Measurements from ENCODE around the gene EPB41L3.

The EPB41L3 gene

GRCh38 chr18:5456577-5457461, 87.0 kb downstream of the EPB41L3 start:
- DNase-seq (ENCODE audit: low read depth in 2 of 2, low spot score in 1 of 2) = no peak

GRCh38 chr18:5455674-5456073, 88.1 kb downstream of the EPB41L3 start:
- no peak for DNase-seq (ENCODE audit: low read depth in 2 of 2, low spot score in 1 of 2)

DNA sequence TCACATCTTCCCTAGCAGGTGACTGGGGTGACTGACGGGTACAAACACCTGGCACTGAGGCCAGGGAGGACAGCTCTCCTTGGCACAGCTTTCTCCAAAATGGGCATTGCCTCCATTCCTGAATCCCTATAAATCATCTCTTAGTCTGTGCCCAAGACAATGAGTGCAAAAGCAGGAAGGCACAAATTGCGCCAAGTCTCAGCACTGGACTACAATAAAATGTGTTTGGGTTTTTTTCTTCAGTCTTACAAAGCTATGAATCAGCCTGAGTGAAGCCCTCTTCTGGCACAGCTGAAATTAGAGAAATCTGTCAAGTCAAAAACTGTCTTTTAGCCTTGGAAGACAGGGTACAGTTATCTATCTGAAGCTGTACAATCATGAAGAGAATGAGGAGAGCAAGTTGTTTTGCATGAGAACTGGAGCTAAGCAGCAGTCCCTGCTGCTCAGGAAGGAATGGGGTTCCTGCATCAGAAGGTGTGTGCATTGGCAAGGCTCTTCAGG, 90.8 kb downstream of the EPB41L3 start:
- no peak for DNase-seq (ENCODE audit: low read depth in 2 of 2, low spot score in 1 of 2)

DNA sequence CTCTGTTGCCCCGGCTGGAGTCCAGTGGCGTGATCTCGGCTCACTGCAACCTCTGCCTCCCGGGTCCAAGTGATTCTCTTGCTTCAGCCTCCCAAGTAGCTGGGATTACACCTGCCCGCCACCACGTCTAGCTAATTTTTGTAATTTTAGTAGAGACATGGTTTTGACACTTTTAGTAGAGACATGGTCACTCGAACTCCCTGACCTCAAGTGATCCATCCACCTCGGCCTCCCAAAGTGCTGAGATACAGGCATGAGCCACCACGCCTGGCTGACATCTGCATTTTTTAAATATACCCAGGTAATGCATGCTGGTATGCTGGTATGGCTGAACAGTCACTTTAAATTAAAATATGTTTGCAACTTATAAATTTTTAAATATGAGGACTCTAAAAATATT, 91.9 kb downstream of the EPB41L3 start:
- no peak for DNase-seq (ENCODE audit: low read depth in 2 of 2, low spot score in 1 of 2)

- DNase-seq (ENCODE audit: low read depth in 2 of 2, low spot score in 1 of 2) = no peak
These were observed 92.6 kb downstream of the EPB41L3 start for GRCh38 chr18:5451150-5451549.

DNA sequence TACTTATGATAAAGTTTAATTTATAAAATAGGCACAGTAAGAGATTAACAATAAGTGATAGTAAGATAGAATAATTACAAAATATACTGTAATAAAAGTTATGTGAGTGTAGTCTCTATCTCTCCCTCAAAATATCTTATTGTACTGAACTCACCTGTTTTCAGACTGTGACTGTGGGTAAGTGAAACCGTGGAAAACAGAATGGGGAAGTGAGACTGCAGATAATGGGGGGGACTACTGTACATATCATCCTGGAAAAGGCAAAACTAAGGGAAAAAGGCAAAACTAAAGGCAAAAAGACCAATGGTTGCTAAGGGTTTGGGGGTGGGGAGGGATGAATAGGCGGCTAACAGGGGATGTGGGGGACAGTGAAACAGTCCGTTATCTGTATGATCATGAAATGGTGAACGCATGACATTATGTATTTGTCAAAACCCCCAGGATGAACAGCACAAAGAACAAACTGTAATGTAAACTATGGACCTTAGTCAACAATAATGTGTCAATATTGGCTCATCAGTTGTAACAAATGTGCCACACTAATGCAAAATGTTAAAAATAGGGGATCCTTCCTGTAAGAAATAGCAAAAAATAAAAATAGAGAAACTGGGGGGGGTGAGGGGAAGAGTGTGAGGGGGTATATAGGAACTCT, 93.8 kb downstream of the EPB41L3 start:
- no peak for DNase-seq (ENCODE audit: low read depth in 2 of 2, low spot score in 1 of 2)

DNA sequence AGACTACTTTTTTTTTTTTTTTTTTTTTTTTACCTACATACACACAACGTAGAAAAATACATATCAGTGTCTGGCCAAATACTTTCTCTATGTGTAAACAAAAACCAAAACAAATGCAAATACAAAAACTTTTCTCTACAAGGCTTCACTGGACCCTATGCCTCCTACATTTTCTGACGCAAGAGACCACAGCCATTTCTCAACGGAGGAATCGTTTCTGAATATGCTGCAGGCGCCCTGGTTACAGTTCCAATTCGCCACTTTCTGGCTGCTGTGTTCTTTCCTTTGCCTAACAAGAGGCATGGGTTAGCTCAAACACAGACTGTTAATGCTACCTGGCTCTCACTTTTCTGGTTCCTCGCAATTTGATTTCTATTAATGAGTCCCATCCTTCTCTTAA, 96.4 kb downstream of the EPB41L3 start:
- DNase-seq (ENCODE audit: low read depth in 2 of 2, low spot score in 1 of 2) = no peak

DNA sequence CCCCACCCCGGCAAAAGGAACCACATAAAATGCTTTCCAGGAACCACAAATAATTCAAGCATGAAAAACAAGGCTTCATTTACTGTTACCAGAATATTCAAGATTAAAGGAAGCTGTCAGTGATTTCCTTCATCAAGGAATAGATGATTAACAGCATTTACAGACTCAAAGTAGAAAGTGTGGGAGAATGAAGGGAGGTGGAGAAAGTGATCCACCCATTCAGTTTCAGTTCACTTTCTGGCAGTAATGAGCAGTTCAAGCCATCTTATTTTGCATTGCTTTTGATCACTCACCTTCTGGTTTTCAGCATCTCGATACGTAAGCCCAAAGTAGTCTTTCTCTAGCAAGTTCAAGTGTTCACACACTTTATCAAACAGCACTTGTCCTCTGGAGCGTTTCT, 99.0 kb downstream of the EPB41L3 start:
- no peak for DNase-seq (ENCODE audit: low read depth in 2 of 2, low spot score in 1 of 2)

GRCh38 chr18:5444269-5444668, 99.5 kb downstream of the EPB41L3 start:
- no peak for DNase-seq (ENCODE audit: low read depth in 2 of 2, low spot score in 1 of 2)

- DNase-seq (ENCODE audit: low read depth in 2 of 2, low spot score in 1 of 2) = no peak
These were observed 103.7 kb downstream of the EPB41L3 start for GRCh38 chr18:5439986-5440696.

DNA sequence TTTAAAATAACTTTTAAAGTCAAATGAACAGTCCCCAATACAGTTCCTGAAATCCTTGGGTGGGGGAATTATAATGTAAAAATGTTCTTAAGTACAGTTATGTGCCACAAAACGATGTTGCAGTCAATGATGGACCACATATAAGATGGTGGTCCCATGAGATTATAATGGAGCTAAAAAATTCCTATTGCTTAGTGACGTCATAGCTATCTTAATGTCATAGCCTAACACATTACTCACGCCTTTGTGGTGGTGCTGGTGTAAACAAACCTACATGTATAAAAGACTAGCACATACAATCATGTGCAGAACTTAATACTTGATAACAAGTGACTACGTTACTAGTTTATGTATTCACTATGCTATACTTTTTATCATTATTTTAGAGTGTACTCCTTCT, 109.4 kb downstream of the EPB41L3 start:
- no peak for DNase-seq (ENCODE audit: low read depth in 2 of 2, low spot score in 1 of 2)

DNA sequence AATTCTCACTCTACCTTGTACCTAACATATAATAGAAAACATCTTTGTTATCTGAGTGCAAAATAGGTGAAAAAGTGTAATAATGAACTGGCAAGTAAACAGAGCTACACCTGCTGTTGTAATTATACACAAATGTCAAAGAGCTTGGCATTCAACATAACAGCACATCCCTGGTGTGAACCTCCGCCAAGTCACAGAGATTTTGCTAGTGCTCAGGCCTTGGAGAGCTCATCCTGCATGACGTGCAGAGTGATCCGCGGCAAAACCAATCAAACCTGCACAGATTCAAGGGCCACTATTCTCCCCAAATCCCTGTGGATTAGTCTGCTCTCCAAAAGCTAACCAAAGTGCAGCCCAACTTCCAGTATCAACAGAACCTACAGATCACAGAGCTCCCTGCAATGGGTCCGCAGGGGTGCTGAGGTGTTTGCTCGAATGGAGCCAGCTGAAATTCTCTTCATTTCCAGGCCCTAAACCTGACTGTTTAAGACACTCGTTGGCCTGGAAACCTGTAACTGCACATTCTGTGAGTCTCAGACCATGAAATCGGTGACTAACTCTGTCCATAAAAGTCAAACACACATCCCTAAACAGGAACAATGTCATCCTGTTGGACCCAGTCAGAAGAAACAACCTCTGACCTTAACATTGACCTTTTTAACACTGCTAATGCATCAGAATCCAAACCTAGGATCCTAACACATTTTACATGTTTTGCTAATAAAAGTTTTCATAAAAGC, 111.8 kb downstream of the EPB41L3 start:
- DNase-seq (ENCODE audit: low read depth in 2 of 2, low spot score in 1 of 2) = no peak

GRCh38 chr18:5430131-5430530, 113.7 kb downstream of the EPB41L3 start:
- no peak for DNase-seq (ENCODE audit: low read depth in 2 of 2, low spot score in 1 of 2)

GRCh38 chr18:5429681-5430080, 114.1 kb downstream of the EPB41L3 start:
- no peak for DNase-seq (ENCODE audit: low read depth in 2 of 2, low spot score in 1 of 2)

GRCh38 chr18:5425721-5426120, 118.1 kb downstream of the EPB41L3 start:
- no peak for DNase-seq (ENCODE audit: low read depth in 2 of 2, low spot score in 1 of 2)

GRCh38 chr18:5424903-5425664, 118.7 kb downstream of the EPB41L3 start:
- DNase-seq (ENCODE audit: low read depth in 2 of 2, low spot score in 1 of 2) = no peak

DNA sequence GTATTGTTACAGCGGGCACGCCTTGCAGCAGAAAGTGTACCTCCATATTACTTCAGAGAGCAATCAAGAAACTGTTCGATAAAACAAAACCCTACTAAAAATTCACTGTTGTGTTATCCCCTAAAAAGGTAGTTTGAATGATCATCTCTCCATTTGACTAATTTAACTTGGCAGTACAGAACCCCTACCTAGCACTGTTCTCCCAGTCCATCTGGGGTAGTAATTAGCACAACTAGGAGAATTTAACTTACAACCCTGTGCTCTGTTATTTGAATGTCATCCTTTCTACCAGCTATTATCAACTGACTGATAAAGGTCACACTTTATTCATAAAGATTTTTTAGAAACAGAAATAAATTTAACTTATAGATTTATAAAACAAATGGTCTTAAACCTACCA, 121.2 kb downstream of the EPB41L3 start:
- no peak for DNase-seq (ENCODE audit: low read depth in 2 of 2, low spot score in 1 of 2)

DNA sequence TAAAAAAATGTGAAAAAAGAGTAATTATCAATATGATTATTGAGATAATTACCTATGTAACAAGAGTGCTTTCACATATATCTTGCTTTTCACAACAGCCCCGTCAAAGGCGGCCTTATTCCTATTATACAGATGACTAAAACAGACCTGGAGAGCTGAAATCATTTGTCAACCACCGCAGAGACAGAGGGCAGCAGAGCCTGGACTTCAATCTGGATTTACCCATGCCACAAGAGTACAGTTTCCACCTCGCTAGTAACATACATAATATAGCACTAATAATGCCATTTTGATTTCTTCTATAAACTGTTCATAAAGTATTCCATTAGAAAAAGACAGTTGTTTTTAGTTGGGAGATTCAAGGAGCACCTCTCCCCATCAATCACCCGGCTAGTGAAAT, 121.8 kb downstream of the EPB41L3 start:
- DNase-seq (ENCODE audit: low read depth in 2 of 2, low spot score in 1 of 2) = no peak

GRCh38 chr18:5420906-5421305, 122.9 kb downstream of the EPB41L3 start:
- no peak for DNase-seq (ENCODE audit: low read depth in 2 of 2, low spot score in 1 of 2)

DNA sequence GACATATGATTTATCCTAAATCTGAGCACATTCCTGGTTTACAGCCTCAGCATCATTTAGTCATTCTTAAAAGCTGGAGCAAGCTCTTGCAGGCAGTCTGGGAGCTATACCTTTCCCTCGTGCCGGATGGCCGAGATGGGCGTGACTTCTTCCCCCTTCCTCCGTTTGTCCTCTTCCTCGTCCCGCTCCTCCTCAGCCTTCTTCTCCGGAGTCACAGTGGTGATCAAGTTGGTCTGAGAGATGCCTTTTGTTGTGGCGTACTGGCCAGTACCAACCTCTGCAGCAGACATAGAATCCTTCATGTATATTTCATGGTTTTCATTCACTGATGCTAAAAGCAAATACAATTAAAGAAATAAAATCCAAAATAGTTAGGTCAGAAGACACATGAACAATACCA, 124.2 kb downstream of the EPB41L3 start:
- no peak for DNase-seq (ENCODE audit: low read depth in 2 of 2, low spot score in 1 of 2)

Data from stimulated activated CD8-positive, alpha-beta memory T cell treated with anti-CD3 and anti-CD28 coated beads, Interleukin-4, amount 100 ng/mL, for 4 hours (primary cell).